HT-29 (cell line): ENCODE results near the gene IRF8. TPM values are rescaled to one million over a fixed set of nuclear protein-coding genes. Genes with fewer than 3 reads are reported as not detected.

ENCODE experiments used
- DNase-seq: peaks from one replicate; pipeline ENCODE4 v3.0.0-alpha.2; 2015; ENCODE audit warnings: low spot score
- small RNA-seq: library from RNA; depleted of rRNA; stranded (forward); fragments of <200 nt; gene quantifications from one replicate; pipeline ENCODE3, GENCODE V24; 2014
- total RNA-seq: library from RNA; depleted of rRNA; stranded (reverse); fragments of >200 nt; shearing (Covaris generic); gene quantifications from 2 replicates; pipeline ENCODE4 v1.2.3, GENCODE V29; 2014; rRNA removed

The IRF8 gene
- total RNA-seq, 1 experiment from 2014 or later = 0.23 TPM

DNA sequence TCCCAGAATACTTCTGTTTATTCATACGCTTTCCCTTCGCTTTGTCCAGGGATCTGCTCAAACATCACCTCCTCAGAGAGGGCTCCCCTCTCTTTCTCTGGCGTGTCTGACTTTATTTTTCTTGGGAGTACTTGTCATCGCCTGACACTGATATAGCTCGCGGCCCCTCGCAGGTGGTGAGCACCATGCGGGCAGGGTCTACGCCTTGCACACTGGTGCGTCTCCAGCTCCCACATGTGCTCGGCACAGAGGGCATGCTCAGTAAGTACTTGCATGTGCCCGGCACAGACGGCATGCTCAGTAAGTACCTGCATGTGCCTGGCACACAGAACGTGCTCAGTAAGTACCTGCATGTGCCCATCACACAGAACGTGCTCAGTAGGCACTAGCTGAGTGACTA lies 57.5 kb downstream of the IRF8 start:
- DNase-seq = no peak

GRCh38 chr16:85958731-85959130 lies 59.8 kb downstream of the IRF8 start:
- DNase-seq = no peak

DNA sequence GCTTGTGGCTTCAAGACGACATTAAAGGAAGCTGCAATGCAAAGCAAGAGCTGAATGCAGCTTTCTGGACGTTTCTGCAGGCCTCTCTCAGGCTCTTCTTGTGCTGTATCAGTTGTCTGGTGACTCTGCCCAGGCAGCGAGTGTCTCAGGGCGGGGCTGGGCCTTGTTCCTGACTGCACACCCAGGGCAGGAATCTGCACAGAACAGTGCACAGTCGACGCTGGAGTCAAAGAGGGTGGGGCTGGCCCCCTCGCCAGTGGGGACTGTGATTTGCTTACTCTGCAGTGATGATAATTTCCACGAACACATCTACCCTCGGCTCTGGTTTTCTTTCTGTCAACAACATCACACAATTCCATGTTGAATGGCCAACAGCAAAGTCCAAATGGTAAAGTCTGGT lies 60.7 kb downstream of the IRF8 start:
- DNase-seq = no peak

- no peak for DNase-seq
These were observed 61.6 kb downstream of the IRF8 start for GRCh38 chr16:85960486-85961046.

GRCh38 chr16:85961988-85962915 lies 63.3 kb downstream of the IRF8 start:
- no peak for DNase-seq

GRCh38 chr16:85963753-85964285 lies 64.9 kb downstream of the IRF8 start:
- no peak for DNase-seq

- DNase-seq = no peak
These were observed 66.2 kb downstream of the IRF8 start for GRCh38 chr16:85965125-85965524.

- no peak for DNase-seq
These were observed 68.1 kb downstream of the IRF8 start for GRCh38 chr16:85967111-85967510.

- no peak for DNase-seq
These were observed 69.3 kb downstream of the IRF8 start for GRCh38 chr16:85968041-85968920.

- DNase-seq = no peak
These were observed 70.2 kb downstream of the IRF8 start for GRCh38 chr16:85969159-85969558.

- no peak for DNase-seq
These were observed 70.6 kb downstream of the IRF8 start for GRCh38 chr16:85969591-85969990.

- no peak for DNase-seq
These were observed 71.2 kb downstream of the IRF8 start for GRCh38 chr16:85970016-85970733.

DNA sequence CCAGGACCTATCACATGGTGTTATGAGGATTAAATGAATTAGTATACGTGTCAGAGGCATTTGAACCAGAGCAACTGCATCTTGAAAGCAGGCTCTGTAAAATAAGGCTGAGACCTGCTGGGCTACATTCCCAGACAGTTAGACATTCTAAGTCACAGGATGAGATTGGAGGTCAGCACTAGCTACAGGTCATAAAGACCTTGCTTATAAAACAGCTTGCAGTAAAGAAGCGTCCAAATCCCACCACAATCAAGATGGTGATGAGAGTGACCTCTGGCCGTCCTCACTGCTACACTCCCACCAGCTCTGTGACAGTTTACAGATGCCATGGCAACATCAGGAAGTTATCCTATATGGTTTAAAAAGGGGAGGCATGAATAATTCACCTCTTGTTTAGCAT lies 71.8 kb downstream of the IRF8 start:
- DNase-seq = no peak

Small RNA genes lying within 50 kb of the gene (small RNA-seq; reads per million reads assigned to genes)
- not detected for gene MIR6774

Other genes starting within 250 kb of the IRF8 start
- gene GINS2, start 210.2 kb upstream of the IRF8 start, total RNA-seq = 22.8 and 23.4 TPM in 2 replicates
- gene C16orf74, start 148.1 kb upstream of the IRF8 start, total RNA-seq = 84.9 and 92.0 TPM in 2 replicates
- gene EMC8, start 99.6 kb upstream of the IRF8 start, total RNA-seq = 98.2 and 107 TPM in 2 replicates
- gene COX4I1, start 99.5 kb upstream of the IRF8 start, total RNA-seq = 443 and 485 TPM in 2 replicates